Neural progenitor cell (in vitro differentiated cells): ENCODE results near the gene WWOX. TPM values are rescaled to one million over a fixed set of nuclear protein-coding genes. Genes with fewer than 3 reads are reported as not detected.

Source experiments
- DNase-seq: peaks from one replicate; pipeline ENCODE4 v3.0.0-alpha.2; 2016; ENCODE audit warnings: low spot score
- H2AFZ ChIP-seq: fragments of 200-600 bp; sonication (generic); replicated peaks from 2 replicates; pipeline ENCODE4 v1.6.1; 2016; ENCODE audit warnings: antibody characterized with exemption
- H3F3A ChIP-seq: fragments of 200-600 bp; sonication (generic); 2 replicates; pipeline ENCODE4 v1.6.1; 2016; ENCODE audit warnings: antibody characterized with exemption, low read depth
- H3K27ac ChIP-seq: fragments of 200-600 bp; sonication (generic); 2 replicates; pipeline ENCODE4 v1.5.1; 2016; ENCODE audit warnings: mild to moderate bottlenecking
- H3K27me3 ChIP-seq: fragments of 200-600 bp; sonication (generic); 2 replicates; pipeline ENCODE4 v1.6.1; 2016; ENCODE audit warnings: mild to moderate bottlenecking, moderate library complexity
- H3K36me3 ChIP-seq: fragments of 200-600 bp; sonication (generic); 2 replicates; pipeline ENCODE4 v1.5.1; 2016
- H3K4me1 ChIP-seq: fragments of 200-600 bp; sonication (generic); 2 replicates; pipeline ENCODE4 v1.6.1; 2016; ENCODE audit warnings: mixed run types
- H3K4me2 ChIP-seq: fragments of 200-600 bp; sonication (generic); 2 replicates; pipeline ENCODE4 v1.6.1; 2016
- H3K4me3 ChIP-seq: fragments of 200-600 bp; sonication (generic); 2 replicates; pipeline ENCODE4 v1.5.1; 2016
- H3K79me2 ChIP-seq: fragments of 200-600 bp; sonication (generic); 2 replicates; pipeline ENCODE4 v1.6.1; 2016; ENCODE audit warnings: low read depth
- H3K9ac ChIP-seq: fragments of 200-600 bp; sonication (generic); 2 replicates; pipeline ENCODE4 v1.6.1; 2016
- H3K9me3 ChIP-seq: fragments of 200-600 bp; sonication (generic); 2 replicates; pipeline ENCODE4 v1.5.1; 2016; ENCODE audit warnings: low read depth
- H4K20me1 ChIP-seq: fragments of 200-600 bp; sonication (generic); 2 replicates; pipeline ENCODE4 v1.6.1; 2016; ENCODE audit warnings: low read depth
- H3K27ac Mint-ChIP-seq: 3 replicates; pipeline ENCODE4 v1.8.0; 2021; ENCODE audit warnings: mixed read lengths
- H3K27me3 Mint-ChIP-seq: 2 replicates; pipeline ENCODE4 v1.8.0; 2022; ENCODE audit warnings: low read depth, mild to moderate bottlenecking, inconsistent platforms, moderate library complexity, mixed read lengths; ENCODE audit not compliant: insufficient read depth
- H3K36me3 Mint-ChIP-seq: 3 replicates; pipeline ENCODE4 v1.8.0; 2021; ENCODE audit warnings: mixed read lengths
- H3K4me1 Mint-ChIP-seq: 3 replicates; pipeline ENCODE4 v1.8.0; 2021; ENCODE audit warnings: mixed read lengths
- H3K4me3 Mint-ChIP-seq: 3 replicates; pipeline ENCODE4 v1.8.0; 2021; ENCODE audit warnings: mild to moderate bottlenecking, moderate library complexity, mixed read lengths
- H3K9me3 Mint-ChIP-seq: 3 replicates; pipeline ENCODE4 v1.8.0; 2020; ENCODE audit warnings: mixed read lengths
- EZH2 ChIP-seq: fragments of 200-600 bp; sonication (generic); IDR thresholded peaks from 2 replicates; pipeline ENCODE4 v1.6.1; 2017; ENCODE audit warnings: antibody characterized with exemption, mild to moderate bottlenecking, moderate library complexity
- EZH2phosphoT487 ChIP-seq: fragments of 200-600 bp; sonication (generic); IDR thresholded peaks from 2 replicates; pipeline ENCODE4 v1.6.1; 2017; ENCODE audit warnings: antibody characterized with exemption
- total RNA-seq: library from RNA; depleted of rRNA; stranded (reverse); fragments of >200 nt; gene quantifications from 2 replicates; pipeline ENCODE4 v1.2.3, GENCODE V29; 2015; ENCODE audit warnings: low replicate concordance
- TF ChIP-seq, protein P1 (sequence below): fragments of 200-600 bp; sonication (generic); IDR thresholded peaks from 2 replicates; pipeline ENCODE4 v1.5.1; 2017; ENCODE audit warnings: antibody characterized with exemption, mild to moderate bottlenecking

WWOX gene
- total RNA-seq, 1 donor from 2014 or later, result 63.7 TPM

DNA sequence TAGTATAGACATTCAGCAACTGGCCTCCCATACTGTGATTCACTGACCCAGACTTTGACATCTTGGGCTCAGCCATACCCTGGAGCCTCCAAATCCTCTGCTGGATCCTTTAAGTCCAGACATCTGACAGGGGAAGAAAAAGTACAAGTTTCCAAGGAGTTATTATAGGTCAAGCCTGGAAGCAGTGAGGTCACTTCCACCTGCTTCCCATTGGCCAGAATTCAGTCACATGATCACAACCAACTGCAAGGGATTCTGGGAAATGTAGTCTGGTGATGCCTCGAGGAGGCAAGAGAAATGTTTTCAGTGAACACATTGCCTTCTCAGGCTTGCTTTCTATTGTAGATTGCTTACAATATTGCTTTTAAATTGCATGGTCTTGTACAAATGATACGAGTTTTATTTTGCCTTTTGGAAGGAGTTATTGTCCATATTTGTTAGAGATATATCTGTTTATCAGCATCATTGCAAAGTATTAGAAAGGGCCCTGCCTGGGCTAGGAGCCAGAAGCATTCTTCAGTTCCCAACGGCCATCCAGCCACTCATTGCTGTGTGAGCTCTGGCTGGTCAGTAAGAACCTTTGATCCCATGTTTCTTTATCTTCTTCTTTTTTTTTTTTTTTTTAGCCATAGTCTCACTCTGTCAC lies 696.9 kb downstream of the WWOX start:
- H3K27ac ChIP-seq, result no peak overlapping the region
- no peaks in the 10 kb centered on the region for H3K9me3 Mint-ChIP-seq
- H3K4me1 Mint-ChIP-seq, result peaks cover 19% of the 10 kb centered on the region
- no peaks in the 10 kb centered on the region for H3K27me3 ChIP-seq
- H3K36me3 Mint-ChIP-seq, result no peaks in the 10 kb centered on the region
- H3K9me3 ChIP-seq, result no peaks in the 10 kb centered on the region
- H3K27ac Mint-ChIP-seq, result no peak overlapping the region
- H3K9ac ChIP-seq, result no peak overlapping the region
- H3K36me3 ChIP-seq, result no peaks in the 10 kb centered on the region
- no peaks in the 10 kb centered on the region for H3K4me1 ChIP-seq
- no peak overlapping the region for H3K4me3 ChIP-seq
- H3K4me2 ChIP-seq, result peak overlapping the region; percentile 8
- TF ChIP-seq EZH2 (no peak), EZH2phosphoT487 (no peak)
- no peaks in the 10 kb centered on the region for H3K27me3 Mint-ChIP-seq
- H3K4me3 Mint-ChIP-seq, result no peak overlapping the region
- H3K79me2 ChIP-seq, result no peaks in the 10 kb centered on the region
- no peaks in the 10 kb centered on the region for H4K20me1 ChIP-seq
- peak; percentile 73 for DNase-seq
- no peaks in the 10 kb centered on the region for H3F3A ChIP-seq
- peak overlapping the region; percentile 82 for H2AFZ ChIP-seq

DNA sequence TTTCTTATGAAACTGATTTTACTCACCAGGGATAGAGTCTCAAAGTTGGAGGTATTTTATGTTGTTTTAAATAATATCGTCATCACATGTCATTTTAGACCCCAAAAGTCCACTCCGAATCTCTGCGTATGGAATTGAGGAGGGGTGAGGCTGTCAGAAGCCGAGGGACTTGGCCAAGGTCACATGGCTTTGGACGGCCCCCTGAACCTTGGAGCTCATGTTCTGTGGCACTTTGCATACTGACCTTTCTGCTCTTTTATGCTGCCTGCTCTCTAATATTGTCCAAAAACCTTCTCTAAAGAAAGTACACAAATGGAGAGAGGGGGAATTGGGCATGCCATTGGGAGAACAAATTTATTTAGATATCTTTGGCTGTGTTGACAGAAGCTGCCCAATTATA lies 700.0 kb downstream of the WWOX start:
- no peaks in the 10 kb centered on the region for H3K27me3 Mint-ChIP-seq
- Histone ChIP-seq H4K20me1 (no peaks in the 10 kb centered on the region), H3K9ac (no peak overlapping the region), H3K4me2 (no peak overlapping the region), H3K4me3 (no peak overlapping the region), H3K27me3 (no peaks in the 10 kb centered on the region), H3K36me3 (no peaks in the 10 kb centered on the region), H3K4me1 (no peaks in the 10 kb centered on the region), H3K9me3 (no peaks in the 10 kb centered on the region), H3K27ac (no peak overlapping the region), H3F3A (no peaks in the 10 kb centered on the region), H3K79me2 (no peaks in the 10 kb centered on the region), H2AFZ (no peak overlapping the region)
- no peaks in the 10 kb centered on the region for H3K9me3 Mint-ChIP-seq
- no peak for DNase-seq
- TF ChIP-seq, protein P1, sequence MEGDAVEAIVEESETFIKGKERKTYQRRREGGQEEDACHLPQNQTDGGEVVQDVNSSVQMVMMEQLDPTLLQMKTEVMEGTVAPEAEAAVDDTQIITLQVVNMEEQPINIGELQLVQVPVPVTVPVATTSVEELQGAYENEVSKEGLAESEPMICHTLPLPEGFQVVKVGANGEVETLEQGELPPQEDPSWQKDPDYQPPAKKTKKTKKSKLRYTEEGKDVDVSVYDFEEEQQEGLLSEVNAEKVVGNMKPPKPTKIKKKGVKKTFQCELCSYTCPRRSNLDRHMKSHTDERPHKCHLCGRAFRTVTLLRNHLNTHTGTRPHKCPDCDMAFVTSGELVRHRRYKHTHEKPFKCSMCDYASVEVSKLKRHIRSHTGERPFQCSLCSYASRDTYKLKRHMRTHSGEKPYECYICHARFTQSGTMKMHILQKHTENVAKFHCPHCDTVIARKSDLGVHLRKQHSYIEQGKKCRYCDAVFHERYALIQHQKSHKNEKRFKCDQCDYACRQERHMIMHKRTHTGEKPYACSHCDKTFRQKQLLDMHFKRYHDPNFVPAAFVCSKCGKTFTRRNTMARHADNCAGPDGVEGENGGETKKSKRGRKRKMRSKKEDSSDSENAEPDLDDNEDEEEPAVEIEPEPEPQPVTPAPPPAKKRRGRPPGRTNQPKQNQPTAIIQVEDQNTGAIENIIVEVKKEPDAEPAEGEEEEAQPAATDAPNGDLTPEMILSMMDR, result no peak
- no peak for TF ChIP-seq EZH2phosphoT487
- no peak for TF ChIP-seq EZH2
- H3K4me1 Mint-ChIP-seq, result peaks cover 19% of the 10 kb centered on the region
- H3K4me3 Mint-ChIP-seq, result no peak overlapping the region
- H3K36me3 Mint-ChIP-seq, result no peaks in the 10 kb centered on the region
- no peak overlapping the region for H3K27ac Mint-ChIP-seq

DNA sequence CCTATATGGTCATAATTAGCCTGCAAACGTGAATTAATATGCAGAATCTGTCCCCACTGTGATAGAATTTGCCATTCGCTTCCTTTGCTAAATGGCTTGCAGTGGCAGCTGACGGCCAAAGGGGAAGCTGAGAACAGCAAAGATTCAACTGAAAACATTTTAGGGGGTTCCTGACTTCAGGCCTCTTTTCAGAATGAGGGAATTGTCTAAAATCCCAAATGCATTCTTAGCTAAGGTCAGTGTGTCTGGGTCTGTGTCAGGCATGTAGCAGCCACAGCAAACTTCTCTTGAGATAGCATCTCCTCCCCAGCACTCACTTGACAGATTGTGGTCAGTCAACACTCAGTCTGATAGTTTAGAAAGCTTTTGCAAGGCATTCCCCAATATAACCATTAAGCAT lies 701.1 kb downstream of the WWOX start:
- Mint-ChIP-seq H3K4me3 (no peak overlapping the region), H3K36me3 (no peaks in the 10 kb centered on the region), H3K9me3 (no peaks in the 10 kb centered on the region), H3K27me3 (no peaks in the 10 kb centered on the region), H3K27ac (no peak overlapping the region), H3K4me1 (peaks cover 19% of the 10 kb centered on the region)
- H3K4me3 ChIP-seq, result no peak overlapping the region
- no peaks in the 10 kb centered on the region for H4K20me1 ChIP-seq
- no peak overlapping the region for H3K27ac ChIP-seq
- no peak for DNase-seq
- H3K4me1 ChIP-seq, result no peaks in the 10 kb centered on the region
- H3K36me3 ChIP-seq, result no peaks in the 10 kb centered on the region
- no peak overlapping the region for H3K4me2 ChIP-seq
- TF ChIP-seq, protein P1, result no peak
- TF ChIP-seq EZH2phosphoT487 (no peak), EZH2 (no peak)
- no peaks in the 10 kb centered on the region for H3F3A ChIP-seq
- H3K9me3 ChIP-seq, result no peaks in the 10 kb centered on the region
- H2AFZ ChIP-seq, result no peak overlapping the region
- H3K9ac ChIP-seq, result no peak overlapping the region
- no peaks in the 10 kb centered on the region for H3K79me2 ChIP-seq
- no peaks in the 10 kb centered on the region for H3K27me3 ChIP-seq

DNA sequence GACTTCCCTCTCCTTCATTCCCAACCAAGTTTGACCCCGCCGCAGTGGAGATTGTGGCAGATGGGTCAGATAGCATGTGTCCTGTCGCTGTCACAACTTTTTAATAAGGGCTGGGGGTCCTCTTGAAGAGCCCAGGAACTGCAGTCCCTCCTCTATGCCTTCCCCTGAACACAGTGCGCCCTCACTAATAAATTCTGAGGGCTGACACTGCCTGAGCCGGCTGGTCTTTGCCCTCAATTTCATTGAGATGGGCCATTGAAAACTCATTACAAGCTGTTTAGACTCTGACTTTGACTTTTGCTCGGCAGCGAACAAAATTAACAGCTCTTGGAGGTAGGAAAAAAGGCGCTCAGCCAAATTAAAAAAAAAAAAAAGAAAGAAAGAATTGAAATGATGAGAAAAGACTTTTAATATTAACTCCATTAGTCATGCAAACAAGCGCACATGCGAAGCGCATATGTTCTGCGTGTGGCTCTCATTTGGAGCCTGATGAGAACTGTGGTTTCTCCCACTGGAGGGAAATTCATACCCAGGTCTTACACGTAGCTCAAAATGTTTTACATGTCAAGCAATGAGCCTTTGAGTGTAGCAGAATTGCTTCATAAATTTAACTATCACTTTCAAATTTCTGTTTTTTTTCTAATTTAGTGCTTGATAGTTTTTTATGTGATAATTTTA lies 704.7 kb downstream of the WWOX start:
- Histone ChIP-seq H3K4me3 (no peak overlapping the region), H2AFZ (no peak overlapping the region), H3K4me2 (no peak overlapping the region), H3F3A (no peaks in the 10 kb centered on the region), H3K79me2 (no peaks in the 10 kb centered on the region), H3K4me1 (peaks cover 3% of the 10 kb centered on the region), H3K9me3 (no peaks in the 10 kb centered on the region), H3K9ac (no peak overlapping the region), H3K36me3 (no peaks in the 10 kb centered on the region), H3K27me3 (no peaks in the 10 kb centered on the region), H3K27ac (no peak overlapping the region), H4K20me1 (no peaks in the 10 kb centered on the region)
- H3K27ac Mint-ChIP-seq, result no peak overlapping the region
- no peaks in the 10 kb centered on the region for H3K27me3 Mint-ChIP-seq
- peaks cover 5% of the 10 kb centered on the region for H3K4me1 Mint-ChIP-seq
- H3K36me3 Mint-ChIP-seq, result no peaks in the 10 kb centered on the region
- TF ChIP-seq EZH2, result no peak
- TF ChIP-seq EZH2phosphoT487, result no peak
- no peaks in the 10 kb centered on the region for H3K9me3 Mint-ChIP-seq
- no peak overlapping the region for H3K4me3 Mint-ChIP-seq
- DNase-seq, result no peak
